ENCODE data around the gene RPL5. TPM values are rescaled to one million over a fixed set of nuclear protein-coding genes. Genes with fewer than 3 reads are reported as not detected.

Gene RPL5
- total and polyA plus RNA-seq, 9 of the 15 experiments (the other 6 are each of a cell fraction or from before 2014, with no cell fraction given): 1,467 to 4,252 (median 2,454) TPM

DNA sequence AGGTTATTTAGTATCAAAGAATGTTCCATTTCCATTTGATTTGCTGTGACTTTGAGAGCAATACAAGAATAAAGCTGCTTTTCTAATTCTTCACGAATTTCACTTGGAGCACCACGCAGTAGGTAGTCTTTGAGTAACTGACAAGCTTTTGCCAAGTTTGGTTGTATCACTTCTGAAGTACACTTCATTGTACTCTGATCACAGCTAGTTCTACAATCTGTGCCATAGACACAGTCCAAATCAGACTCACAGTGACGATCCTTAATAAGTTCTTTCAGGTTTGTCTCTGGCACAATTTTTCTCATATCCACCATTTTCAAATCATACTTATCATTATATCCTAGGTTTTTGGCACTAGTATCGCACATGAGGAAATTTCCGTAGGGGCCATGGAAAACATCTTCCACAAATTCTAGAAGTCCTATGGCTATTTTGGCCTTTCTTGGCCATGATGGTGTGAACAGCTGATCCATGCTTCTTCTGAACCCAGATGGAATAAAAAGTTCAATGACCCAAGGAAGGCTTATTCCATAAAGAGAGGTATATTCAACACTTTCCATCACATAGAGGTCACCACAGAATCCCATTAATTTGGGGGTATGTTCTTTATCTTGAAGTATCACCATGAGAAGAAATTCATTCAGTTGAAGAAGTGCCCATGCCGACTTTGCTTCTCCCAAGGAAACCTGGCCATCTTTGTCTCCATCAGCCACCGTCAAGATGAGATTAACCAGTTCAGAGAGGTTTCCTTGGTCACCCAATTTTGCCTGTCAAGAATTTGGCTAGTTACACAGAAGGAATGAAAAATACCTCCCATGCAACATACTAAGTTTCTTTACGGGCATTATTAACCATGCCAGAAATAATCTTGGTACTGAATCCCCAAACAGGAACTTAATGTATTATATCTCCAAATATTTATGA, 11.9 kb downstream of the RPL5 start (continued):
- TF ChIP-seq, protein P1, sequence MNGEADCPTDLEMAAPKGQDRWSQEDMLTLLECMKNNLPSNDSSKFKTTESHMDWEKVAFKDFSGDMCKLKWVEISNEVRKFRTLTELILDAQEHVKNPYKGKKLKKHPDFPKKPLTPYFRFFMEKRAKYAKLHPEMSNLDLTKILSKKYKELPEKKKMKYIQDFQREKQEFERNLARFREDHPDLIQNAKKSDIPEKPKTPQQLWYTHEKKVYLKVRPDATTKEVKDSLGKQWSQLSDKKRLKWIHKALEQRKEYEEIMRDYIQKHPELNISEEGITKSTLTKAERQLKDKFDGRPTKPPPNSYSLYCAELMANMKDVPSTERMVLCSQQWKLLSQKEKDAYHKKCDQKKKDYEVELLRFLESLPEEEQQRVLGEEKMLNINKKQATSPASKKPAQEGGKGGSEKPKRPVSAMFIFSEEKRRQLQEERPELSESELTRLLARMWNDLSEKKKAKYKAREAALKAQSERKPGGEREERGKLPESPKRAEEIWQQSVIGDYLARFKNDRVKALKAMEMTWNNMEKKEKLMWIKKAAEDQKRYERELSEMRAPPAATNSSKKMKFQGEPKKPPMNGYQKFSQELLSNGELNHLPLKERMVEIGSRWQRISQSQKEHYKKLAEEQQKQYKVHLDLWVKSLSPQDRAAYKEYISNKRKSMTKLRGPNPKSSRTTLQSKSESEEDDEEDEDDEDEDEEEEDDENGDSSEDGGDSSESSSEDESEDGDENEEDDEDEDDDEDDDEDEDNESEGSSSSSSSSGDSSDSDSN (IDR thresholded peaks at IDR 0.05; ENCODE audit: borderline replicate concordance in 1 of 2, low read depth in 2 of 2, low read length in 2 of 2): no peak
- TF ChIP-seq POLR2G (IDR thresholded peaks at IDR 0.05; ENCODE audit: low read depth, low read length): peak; percentile 44; the same call in 1 of the 2 replicates
- peak; percentile 55 for TF ChIP-seq DACH1 (IDR thresholded peaks at IDR 0.05; ENCODE audit: partially characterized antibody)
- TF ChIP-seq ZNF609 (CRISPR knock-in tag; IDR thresholded peaks at IDR 0.05; ENCODE audit: borderline replicate concordance): no peak
- no peak for TF ChIP-seq MBD2 (IDR thresholded peaks at IDR 0.05; ENCODE audit: borderline replicate concordance, low read depth)
- no peak for TF ChIP-seq RBM17 (IDR thresholded peaks at IDR 0.05; ENCODE audit: borderline replicate concordance, low read depth, low read length)
- TF ChIP-seq GTF2E2 (tag; IDR thresholded peaks at IDR 0.05): no peak
- TF ChIP-seq, protein P2, sequence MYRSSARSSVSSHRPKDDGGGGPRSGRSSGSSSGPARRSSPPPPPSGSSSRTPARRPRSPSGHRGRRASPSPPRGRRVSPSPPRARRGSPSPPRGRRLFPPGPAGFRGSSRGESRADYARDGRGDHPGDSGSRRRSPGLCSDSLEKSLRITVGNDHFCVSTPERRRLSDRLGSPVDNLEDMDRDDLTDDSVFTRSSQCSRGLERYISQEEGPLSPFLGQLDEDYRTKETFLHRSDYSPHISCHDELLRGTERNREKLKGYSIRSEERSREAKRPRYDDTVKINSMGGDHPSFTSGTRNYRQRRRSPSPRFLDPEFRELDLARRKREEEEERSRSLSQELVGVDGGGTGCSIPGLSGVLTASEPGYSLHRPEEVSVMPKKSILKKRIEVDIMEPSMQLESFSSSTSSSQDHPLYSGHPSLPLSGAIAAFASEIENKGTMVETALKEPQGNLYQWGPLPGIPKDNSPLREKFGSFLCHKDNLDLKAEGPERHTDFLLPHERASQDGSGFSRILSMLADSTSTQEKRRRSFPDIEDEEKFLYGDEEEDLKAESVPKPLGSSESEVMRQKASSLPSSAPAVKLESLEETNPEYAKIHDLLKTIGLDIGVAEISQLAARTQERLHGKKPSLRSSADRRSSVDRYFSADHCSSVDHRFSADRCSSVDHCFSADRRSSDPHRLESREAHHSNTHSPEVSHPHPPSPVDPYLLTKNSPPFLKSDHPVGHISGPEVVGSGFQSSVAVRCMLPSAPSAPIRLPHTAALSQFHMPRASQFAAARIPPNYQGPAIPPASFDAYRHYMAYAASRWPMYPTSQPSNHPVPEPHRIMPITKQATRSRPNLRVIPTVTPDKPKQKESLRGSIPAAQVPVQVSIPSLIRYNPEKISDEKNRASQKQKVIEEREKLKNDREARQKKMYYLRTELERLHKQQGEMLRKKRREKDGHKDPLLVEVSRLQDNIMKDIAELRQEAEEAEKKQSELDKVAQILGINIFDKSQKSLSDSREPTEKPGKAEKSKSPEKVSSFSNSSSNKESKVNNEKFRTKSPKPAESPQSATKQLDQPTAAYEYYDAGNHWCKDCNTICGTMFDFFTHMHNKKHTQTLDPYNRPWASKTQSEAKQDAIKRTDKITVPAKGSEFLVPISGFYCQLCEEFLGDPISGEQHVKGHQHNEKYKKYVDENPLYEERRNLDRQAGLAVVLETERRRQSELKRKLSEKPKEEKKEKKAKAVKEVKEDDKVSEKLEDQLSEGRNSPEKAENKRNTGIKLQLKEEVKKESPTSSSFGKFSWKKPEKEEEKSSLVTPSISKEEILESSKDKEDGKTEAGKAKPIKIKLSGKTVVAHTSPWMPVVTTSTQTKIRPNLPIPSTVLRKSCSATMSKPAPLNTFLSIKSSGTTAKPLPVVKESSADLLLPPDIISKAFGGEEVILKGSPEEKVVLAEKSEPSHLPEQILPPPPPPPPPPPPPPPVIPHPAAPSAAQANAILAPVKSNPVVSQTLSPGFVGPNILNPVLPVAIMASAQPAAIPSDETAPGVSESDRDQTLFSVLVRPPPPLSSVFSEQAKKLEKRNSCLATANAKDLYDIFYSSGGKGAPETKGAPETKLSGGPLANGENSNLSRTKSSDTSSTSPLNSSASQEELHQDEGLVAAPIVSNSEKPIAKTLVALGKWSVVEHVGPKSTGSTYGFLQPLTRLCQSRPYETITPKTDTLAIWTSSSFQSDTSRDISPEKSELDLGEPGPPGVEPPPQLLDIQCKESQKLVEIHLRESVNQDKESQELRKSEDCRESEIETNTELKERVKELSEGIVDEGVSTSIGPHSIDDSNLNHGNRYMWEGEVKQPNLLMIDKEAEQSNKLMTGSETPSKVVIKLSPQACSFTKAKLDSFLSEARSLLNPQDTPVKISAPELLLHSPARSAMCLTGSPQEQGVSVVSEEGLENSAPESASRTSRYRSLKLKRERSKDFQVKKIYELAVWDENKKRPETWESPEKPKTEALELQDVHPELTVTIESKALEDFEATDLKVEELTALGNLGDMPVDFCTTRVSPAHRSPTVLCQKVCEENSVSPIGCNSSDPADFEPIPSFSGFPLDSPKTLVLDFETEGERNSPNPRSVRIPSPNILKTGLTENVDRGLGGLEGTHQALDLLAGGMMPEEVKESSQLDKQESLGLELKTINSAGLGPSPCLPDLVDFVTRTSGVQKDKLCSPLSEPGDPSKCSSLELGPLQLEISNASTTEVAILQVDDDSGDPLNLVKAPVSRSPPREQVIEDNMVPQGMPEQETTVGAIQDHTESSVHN (IDR thresholded peaks at IDR 0.05; ENCODE audit: borderline replicate concordance in 1 of 2, low read depth in 1 of 2): no peak
- no peak for TF ChIP-seq SMARCE1 (IDR thresholded peaks at IDR 0.05)
- no peak for TF ChIP-seq ZNF121 (CRISPR knock-in tag; conservative IDR thresholded peaks at IDR 0.05)

All from K562 (cell line).